ENCODE data around the gene TRPM6. TPM values are rescaled to one million over a fixed set of nuclear protein-coding genes. Genes with fewer than 3 reads are reported as not detected.

Gene TRPM6
- total RNA-seq, 1 donor: under 0.01 TPM

- DNase-seq (ENCODE audit: insufficient read length, low spot score, missing footprints): no peak
- Histone ChIP-seq H3K27me3 (ENCODE audit: insufficient read depth, low read length) (no peaks in the 10 kb centered on the region), H3K4me1 (ENCODE audit: insufficient read depth, low read length) (no peaks in the 10 kb centered on the region), H3K4me2 (ENCODE audit: insufficient read depth, low read length) (no peak overlapping the region), H3K79me2 (ENCODE audit: insufficient read depth, low read length) (no peaks in the 10 kb centered on the region), H3K4me3 (ENCODE audit: insufficient read depth, low read length) (no peak overlapping the region), H3K9me3 (ENCODE audit: low read depth, low read length) (no peaks in the 10 kb centered on the region), H4K20me1 (ENCODE audit: insufficient read depth, low read length) (no peaks in the 10 kb centered on the region), H3K27ac (ENCODE audit: low read depth, low read length) (no peak overlapping the region), H3K36me3 (ENCODE audit: insufficient read depth, low read length) (no peaks in the 10 kb centered on the region), H2AFZ (ENCODE audit: low read length) (no peak overlapping the region)
- no peak for TF ChIP-seq CTCF (IDR thresholded peaks at IDR 0.05; ENCODE audit: extremely low read depth, low read depth, low read length)
Observed at GRCh38 chr9:74726581-74726980, 161.1 kb downstream of the TRPM6 start.

DNA sequence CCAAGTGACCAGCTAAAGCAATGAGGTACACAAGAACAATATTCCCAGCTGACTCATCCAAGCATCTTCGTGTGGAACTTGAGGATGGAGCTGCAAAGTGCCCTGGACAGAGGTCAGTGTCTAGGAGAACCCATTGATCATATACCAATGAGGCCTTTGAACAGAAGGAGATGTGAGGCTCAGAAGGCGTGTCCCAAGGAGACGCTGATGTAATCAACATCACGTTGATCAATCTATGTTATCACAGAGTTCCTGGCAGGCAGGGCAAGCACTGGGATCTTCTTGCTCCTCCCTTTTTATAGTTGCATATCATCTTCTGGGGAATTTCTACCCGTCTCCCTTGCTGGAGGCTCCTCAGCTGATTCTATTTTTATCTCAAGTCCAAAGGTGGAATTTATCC is 163.4 kb downstream of the TRPM6 start:
- no peak overlapping the region for H3K27ac ChIP-seq (ENCODE audit: low read depth, low read length)
- no peaks in the 10 kb centered on the region for H4K20me1 ChIP-seq (ENCODE audit: insufficient read depth, low read length)
- DNase-seq (ENCODE audit: insufficient read length, low spot score, missing footprints): no peak
- no peaks in the 10 kb centered on the region for H3K79me2 ChIP-seq (ENCODE audit: insufficient read depth, low read length)
- no peak overlapping the region for H3K4me2 ChIP-seq (ENCODE audit: insufficient read depth, low read length)
- no peaks in the 10 kb centered on the region for H3K9me3 ChIP-seq (ENCODE audit: low read depth, low read length)
- no peaks in the 10 kb centered on the region for H3K27me3 ChIP-seq (ENCODE audit: insufficient read depth, low read length)
- H3K4me1 ChIP-seq (ENCODE audit: insufficient read depth, low read length): no peaks in the 10 kb centered on the region
- H3K36me3 ChIP-seq (ENCODE audit: insufficient read depth, low read length): no peaks in the 10 kb centered on the region
- H2AFZ ChIP-seq (ENCODE audit: low read length): no peak overlapping the region
- H3K4me3 ChIP-seq (ENCODE audit: insufficient read depth, low read length): no peak overlapping the region
- no peak for TF ChIP-seq CTCF (IDR thresholded peaks at IDR 0.05; ENCODE audit: extremely low read depth, low read depth, low read length)

DNA sequence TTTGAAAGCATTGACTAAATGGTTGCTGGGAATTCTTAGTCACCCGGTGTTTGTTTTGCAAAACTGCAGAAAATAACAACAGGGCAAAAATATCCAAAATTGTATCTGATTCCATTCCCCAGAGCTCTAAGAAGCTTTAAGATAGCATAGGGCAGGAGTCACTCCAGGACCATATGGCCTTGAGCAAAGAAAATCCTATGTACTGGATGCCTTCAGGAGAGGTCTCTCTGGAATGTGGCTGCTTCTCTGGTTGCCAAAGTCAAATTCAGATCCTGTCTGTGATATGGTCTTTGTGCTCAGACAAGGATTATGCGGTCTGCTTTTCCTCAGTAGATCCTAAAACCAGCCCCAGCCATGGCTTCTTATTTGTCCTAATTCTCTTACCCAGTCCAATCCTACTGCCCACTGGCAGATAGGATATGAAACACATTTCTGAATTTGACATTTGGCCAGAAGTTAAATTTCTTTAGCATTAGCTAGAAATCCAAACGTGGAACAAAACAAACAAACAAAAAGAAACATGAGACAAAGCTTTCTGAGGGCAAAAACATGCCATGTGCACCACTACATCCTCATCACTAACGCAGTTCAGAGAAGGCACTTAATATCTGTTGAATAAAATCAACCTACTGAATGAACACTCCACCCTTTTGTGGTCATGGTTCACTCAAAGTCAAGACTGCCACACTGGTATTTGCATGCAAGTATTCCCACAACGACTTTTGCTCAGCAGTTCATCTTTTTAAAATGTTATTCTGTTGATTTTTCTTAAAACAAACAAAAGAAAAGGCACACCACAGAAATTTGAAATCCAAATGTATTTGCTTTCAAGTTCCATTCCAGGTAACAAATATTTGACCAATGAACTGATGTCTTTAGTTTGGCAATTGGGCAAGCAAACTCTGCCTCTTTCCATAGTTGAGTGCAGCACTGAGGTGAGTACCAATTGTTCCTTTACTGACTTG is 165.7 kb downstream of the TRPM6 start:
- Histone ChIP-seq H4K20me1 (ENCODE audit: insufficient read depth, low read length) (no peaks in the 10 kb centered on the region), H3K4me1 (ENCODE audit: insufficient read depth, low read length) (no peaks in the 10 kb centered on the region), H3K4me2 (ENCODE audit: insufficient read depth, low read length) (no peak overlapping the region), H3K9me3 (ENCODE audit: low read depth, low read length) (no peaks in the 10 kb centered on the region), H3K36me3 (ENCODE audit: insufficient read depth, low read length) (no peaks in the 10 kb centered on the region), H2AFZ (ENCODE audit: low read length) (no peak overlapping the region), H3K27me3 (ENCODE audit: insufficient read depth, low read length) (no peaks in the 10 kb centered on the region), H3K4me3 (ENCODE audit: insufficient read depth, low read length) (no peak overlapping the region), H3K79me2 (ENCODE audit: insufficient read depth, low read length) (no peaks in the 10 kb centered on the region), H3K27ac (ENCODE audit: low read depth, low read length) (no peak overlapping the region)
- DNase-seq (ENCODE audit: insufficient read length, low spot score, missing footprints): no peak
- no peak for TF ChIP-seq CTCF (IDR thresholded peaks at IDR 0.05; ENCODE audit: extremely low read depth, low read depth, low read length)

DNA sequence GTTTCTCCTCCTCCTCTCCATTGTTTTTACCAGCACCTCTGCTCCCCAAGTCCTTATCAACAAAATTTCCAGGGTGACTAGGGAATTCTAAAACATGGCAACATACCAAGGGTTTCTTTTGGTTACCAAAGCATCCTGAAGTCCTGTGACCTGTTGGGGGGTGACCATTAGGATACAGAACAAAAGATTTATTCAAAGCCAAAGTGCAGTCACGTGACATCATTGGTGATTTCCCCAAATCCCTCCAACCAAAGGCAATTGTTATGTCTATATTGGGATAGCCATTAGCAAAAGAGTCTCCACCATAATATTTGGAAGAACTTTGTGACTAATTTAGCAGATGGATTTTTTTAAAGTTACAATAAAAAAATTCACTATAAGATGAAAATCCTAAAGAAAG is 168.4 kb downstream of the TRPM6 start:
- H3K4me3 ChIP-seq (ENCODE audit: insufficient read depth, low read length): no peak overlapping the region
- no peak overlapping the region for H2AFZ ChIP-seq (ENCODE audit: low read length)
- DNase-seq (ENCODE audit: insufficient read length, low spot score, missing footprints): no peak
- no peak overlapping the region for H3K27ac ChIP-seq (ENCODE audit: low read depth, low read length)
- no peaks in the 10 kb centered on the region for H3K79me2 ChIP-seq (ENCODE audit: insufficient read depth, low read length)
- no peaks in the 10 kb centered on the region for H3K27me3 ChIP-seq (ENCODE audit: insufficient read depth, low read length)
- H3K9me3 ChIP-seq (ENCODE audit: low read depth, low read length): no peaks in the 10 kb centered on the region
- no peaks in the 10 kb centered on the region for H3K36me3 ChIP-seq (ENCODE audit: insufficient read depth, low read length)
- TF ChIP-seq CTCF (IDR thresholded peaks at IDR 0.05; ENCODE audit: extremely low read depth, low read depth, low read length): no peak
- H3K4me1 ChIP-seq (ENCODE audit: insufficient read depth, low read length): no peaks in the 10 kb centered on the region
- no peaks in the 10 kb centered on the region for H4K20me1 ChIP-seq (ENCODE audit: insufficient read depth, low read length)
- no peak overlapping the region for H3K4me2 ChIP-seq (ENCODE audit: insufficient read depth, low read length)

Data from osteoblast (primary cell).